NCI-H2029 treated with DMSO at 0.1 percent for 48 hours (cell line): ENCODE data around the gene ALG6.
"Not testable (repeated sequence)": the region's sequence is repeated elsewhere in the genome, so short reads cannot be mapped to it uniquely, and the experiment has no call there.

Experiments
- DNase-seq: peaks from one replicate; lab custom pipeline; 2025; lab: John Stamatoyannopoulos, UW

The ALG6 gene

GRCh38 chr1:63328781-63329180 lies 38.6 kb upstream of the ALG6 start:
- no peak for DNase-seq

- DNase-seq, result no peak
Observed at GRCh38 chr1:63329621-63330330, 37.7 kb upstream of the ALG6 start.

GRCh38 chr1:63330331-63330916 lies 37.0 kb upstream of the ALG6 start:
- DNase-seq, result no peak

- DNase-seq, result no peak
Observed at GRCh38 chr1:63342402-63342801, 25.0 kb upstream of the ALG6 start.

DNA sequence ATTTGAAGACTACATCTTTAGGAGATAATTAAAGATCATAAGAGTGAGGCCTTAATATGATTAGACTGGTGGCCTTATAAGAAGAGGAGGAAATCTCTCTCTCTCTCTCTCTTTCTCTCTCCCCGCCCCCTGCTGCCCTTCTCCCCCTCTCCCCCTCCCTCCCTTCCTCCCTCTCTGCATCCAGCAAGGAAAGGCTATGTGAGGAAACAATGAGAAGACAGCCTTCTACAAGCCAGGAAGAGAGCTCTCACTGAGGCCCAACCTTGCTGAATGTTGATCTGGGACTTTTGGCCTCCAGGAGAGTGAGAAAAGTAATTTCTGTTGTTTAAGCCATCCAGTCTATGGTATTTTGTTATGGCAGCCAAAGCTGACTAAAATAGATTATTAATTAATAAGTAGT lies 23.5 kb upstream of the ALG6 start:
- no peak for DNase-seq

- DNase-seq, result no peak
Observed at GRCh38 chr1:63350320-63350719, 17.1 kb upstream of the ALG6 start.

- DNase-seq, result no peak
Observed at GRCh38 chr1:63352736-63353135, 14.7 kb upstream of the ALG6 start.

DNA sequence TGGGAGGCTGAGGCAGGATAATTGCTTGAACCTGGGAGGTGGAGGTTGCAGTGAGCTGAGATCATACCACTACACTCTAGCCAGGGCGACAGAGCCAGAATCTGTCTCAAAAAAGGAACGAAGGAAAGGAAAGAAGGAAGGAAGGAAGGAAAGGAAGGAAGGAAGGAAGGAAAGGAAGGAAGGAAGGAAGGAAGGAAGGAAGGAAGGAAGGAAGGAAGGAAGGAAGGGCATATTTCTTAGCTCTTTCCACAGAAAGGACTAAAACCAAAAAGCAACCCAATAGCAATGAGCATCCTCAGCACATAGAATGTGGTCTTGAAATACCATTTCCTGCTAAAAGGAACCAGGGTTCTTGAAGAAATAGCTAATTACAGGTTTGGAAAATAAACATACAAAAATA lies 11.2 kb upstream of the ALG6 start:
- DNase-seq, result not testable (repeated sequence)

- no peak for DNase-seq
Observed at GRCh38 chr1:63359561-63359960, 7.9 kb upstream of the ALG6 start.

DNA sequence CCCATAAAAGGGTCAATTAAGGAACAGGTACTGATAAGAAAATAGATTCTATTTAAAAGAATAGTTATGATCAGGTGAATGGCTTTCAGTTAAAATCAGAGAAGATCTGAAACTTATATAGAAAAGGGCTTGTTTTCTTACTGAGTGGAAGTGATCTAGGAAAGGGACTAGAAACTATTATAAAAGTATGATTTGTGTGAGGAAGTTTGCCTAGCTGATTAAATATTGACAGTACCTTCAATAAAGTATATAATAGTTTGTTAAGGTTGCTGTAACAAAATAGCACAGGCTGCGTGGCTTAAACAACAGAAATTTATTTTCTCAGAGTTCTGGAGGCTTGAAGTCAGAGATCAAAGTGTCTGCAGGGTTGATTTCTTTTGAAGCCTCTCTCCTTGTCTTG lies 5.4 kb upstream of the ALG6 start:
- DNase-seq, result no peak

DNA sequence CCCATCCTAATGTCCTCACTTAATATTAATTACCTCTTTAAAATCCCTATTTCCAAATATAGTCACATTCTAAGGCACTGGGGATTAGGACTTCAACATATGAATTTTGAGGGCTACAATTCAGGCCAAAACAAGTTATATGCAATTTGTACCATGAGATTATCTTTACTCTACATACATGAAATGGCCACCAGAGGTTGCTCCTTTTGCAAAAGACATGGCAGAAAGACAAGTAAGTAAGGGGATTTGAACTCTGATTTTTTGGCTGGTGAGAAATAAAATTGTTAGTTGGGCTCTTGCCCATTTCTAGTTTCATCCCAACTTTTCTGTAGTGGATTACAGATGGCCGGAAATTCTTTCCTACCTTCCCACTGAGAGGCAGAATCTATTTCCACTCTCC lies 4.8 kb upstream of the ALG6 start:
- no peak for DNase-seq

GRCh38 chr1:63363014-63363413 lies 4.4 kb upstream of the ALG6 start:
- no peak for DNase-seq

- peak; percentile 48 for DNase-seq
Observed at GRCh38 chr1:63366908-63367214, 566 bp upstream of the ALG6 start.

DNA sequence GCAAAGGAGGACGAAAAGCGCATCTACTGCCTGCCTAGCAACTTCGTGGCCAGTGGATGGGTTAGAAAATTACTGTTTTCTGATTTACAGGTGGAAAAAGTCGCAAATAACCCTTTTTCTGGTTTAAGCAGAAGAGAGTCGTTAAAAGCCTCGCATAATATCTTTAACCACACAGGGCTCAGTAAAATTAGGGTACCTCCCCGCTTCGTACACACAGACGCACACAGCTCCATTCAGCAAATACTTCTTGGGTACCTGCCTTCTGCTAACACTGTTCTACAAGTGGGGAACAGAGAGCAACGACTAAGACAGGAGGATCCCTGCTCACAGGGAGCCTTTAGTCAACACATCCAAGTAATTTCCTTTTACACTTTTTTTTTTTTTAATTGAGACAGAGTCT lies 704 bp downstream of the ALG6 start:
- no peak for DNase-seq

GRCh38 chr1:63379583-63379982 lies 12.2 kb downstream of the ALG6 start:
- DNase-seq, result no peak

DNA sequence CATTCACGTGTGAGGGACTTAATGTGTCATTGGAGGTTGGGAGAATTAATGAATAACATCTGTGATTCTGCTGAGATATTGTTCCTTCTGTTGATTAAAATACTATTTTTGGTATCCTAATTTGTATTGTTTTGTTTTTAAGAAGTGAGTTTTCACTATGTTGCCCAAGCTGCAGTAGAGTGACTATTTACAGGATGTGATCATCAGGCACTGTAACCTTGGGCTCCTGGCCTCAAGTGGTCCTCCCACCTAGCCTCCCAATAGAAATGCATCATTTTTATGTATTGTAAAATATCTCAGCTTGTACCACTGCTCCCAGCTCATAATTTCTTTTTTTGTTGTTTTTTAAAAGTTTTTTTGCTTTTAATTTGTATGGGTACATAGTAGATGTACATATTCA lies 14.3 kb downstream of the ALG6 start:
- no peak for DNase-seq

- no peak for DNase-seq
Observed at GRCh38 chr1:63401945-63402344, 34.5 kb downstream of the ALG6 start.

DNA sequence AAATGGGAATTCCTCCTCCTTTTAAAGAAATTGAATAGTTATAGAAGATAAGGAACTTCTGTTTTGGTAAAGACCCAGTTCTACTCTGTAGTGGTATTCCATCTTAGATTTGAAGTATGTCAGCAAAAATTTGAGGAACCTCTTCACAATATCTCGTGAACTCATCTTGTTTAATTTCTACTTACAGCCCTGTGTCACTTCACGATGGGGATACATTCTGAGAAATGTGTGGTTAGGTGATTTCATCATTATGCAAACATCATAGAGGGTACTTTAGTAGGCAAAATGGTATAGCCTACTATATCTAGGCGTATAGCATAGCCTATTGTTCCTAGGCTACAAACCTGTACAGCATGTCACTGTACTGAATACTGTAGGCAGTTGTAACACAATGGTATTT lies 36.0 kb downstream of the ALG6 start:
- no peak for DNase-seq

DNA sequence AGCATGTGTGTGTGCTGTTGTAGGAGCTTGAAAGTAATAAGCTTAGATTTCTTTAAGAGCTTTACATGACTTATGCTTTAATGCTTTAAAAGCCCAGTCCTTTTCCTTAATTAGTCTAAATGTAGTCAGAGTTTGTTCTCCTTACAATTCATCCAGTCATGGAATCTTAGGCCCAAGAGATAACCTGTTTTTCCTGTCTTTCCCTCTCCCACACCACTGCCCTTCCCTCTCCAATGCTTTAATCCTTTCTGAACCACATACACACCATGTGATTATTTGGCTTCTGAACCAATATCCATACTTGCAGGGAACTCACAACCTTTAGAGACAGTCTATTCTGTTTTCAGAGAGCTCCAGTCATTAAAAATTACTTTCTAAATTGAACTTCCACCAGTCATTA lies 37.6 kb downstream of the ALG6 start:
- no peak for DNase-seq

DNA sequence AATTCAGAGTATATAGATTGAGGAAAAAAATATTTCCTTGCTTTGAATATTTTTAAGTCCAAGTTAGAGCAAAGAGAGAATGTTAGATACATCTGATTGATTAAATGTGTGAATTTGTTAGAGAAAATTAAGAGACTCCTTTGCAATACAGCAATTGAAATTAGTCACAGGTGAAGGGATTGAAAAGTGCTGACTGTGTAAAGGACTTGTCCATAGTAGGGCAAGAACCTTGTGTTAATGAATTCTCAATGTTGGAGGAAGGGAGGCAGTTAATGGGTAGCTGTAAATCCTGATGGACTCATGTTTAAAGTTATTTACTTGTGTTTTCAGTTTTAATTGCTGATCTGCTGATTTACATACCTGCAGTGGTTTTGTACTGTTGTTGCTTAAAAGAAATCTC lies 38.6 kb downstream of the ALG6 start:
- no peak for DNase-seq

DNA sequence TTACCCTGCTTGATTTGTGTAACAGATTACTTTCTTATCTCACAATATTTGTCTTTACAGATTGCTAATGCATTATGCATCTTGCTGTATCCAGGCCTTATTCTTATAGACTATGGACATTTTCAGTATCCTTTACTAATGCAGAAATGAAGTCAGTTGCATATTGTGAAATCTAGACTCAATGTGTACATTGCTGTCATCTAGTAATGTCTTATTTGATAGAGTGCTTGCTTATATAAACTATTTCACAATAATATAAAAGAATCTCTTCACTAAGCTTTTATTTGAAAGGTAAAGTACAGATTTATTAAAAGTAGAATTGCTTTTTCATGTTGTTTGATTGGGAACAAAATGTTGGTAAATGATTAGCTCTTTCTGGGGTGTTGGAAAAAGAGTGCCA lies 39.6 kb downstream of the ALG6 start:
- no peak for DNase-seq

- DNase-seq, result no peak
Observed at GRCh38 chr1:63408331-63408730, 40.9 kb downstream of the ALG6 start.

- no peak for DNase-seq
Observed at GRCh38 chr1:63411066-63411465, 43.6 kb downstream of the ALG6 start.

GRCh38 chr1:63413394-63413793 lies 46.0 kb downstream of the ALG6 start:
- no peak for DNase-seq
